ENCODE results near the gene FRMD5. TPM values are rescaled to one million over a fixed set of nuclear protein-coding genes. Genes with fewer than 3 reads are reported as not detected.

Gene FRMD5
- total RNA-seq, 1 experiment from 2014 or later: 3.9 TPM

DNA sequence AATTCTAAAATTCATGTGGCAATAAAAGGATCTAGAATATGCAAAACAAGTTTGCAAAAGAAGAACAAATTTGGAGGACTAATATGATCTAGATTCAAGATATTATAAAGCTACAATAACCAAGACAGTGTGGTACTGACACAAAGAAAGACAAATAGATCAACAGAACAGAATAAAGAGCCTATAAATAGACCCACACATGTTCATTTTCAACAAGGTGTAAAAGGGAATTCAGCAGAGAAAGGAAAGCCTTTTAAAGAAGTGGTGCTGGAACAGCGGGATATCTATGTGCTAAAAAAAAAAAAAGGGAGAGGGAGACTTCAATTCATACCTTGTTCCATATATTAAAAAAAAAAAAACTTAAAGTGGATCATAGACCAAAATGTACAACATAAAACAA lies 219.3 kb downstream of the FRMD5 start:
- DNase-seq: no peak
- no peak overlapping the region for H2BK20ac ChIP-seq (ENCODE audit: low read depth, low read length, poor library complexity, severe bottlenecking)
- no peaks in the 10 kb centered on the region for H4K20me1 ChIP-seq (ENCODE audit: control insufficient read depth, insufficient read depth, insufficient read length)
- no peak overlapping the region for H3K18ac ChIP-seq (ENCODE audit: insufficient read length, low read depth, low read length)
- no peaks in the 10 kb centered on the region for H3K79me1 ChIP-seq (ENCODE audit: insufficient read depth, low read depth, low read length, poor library complexity, severe bottlenecking)
- no peak overlapping the region for H4K91ac ChIP-seq (ENCODE audit: insufficient read length, low read depth, low read length)
- H3K27me3 Mint-ChIP-seq (ENCODE audit: low read depth): no peaks in the 10 kb centered on the region
- H2BK120ac ChIP-seq (ENCODE audit: low read depth, low read length, poor library complexity, severe bottlenecking): no peak overlapping the region
- H3K27ac Mint-ChIP-seq: no peak overlapping the region
- no peaks in the 10 kb centered on the region for H3K79me2 ChIP-seq (ENCODE audit: insufficient read depth, low read length)
- no peak for TF ChIP-seq CTCF (conservative IDR thresholded peaks at IDR 0.05)
- no peak overlapping the region for H2BK15ac ChIP-seq (ENCODE audit: low read depth, low read length)
- no peak overlapping the region for H2BK5ac ChIP-seq (ENCODE audit: insufficient read length, low read length)
- H3K23ac ChIP-seq (ENCODE audit: insufficient read length, low read depth, low read length): no peak overlapping the region
- no peaks in the 10 kb centered on the region for H3K9me3 ChIP-seq (ENCODE audit: control insufficient read depth, low read depth, low read length)
- no peak overlapping the region for H4K8ac ChIP-seq (replicated peaks; ENCODE audit: insufficient read length, low read depth, low read length)
- no peak overlapping the region for H3K14ac ChIP-seq (ENCODE audit: insufficient read depth, low read length)
- H2BK12ac ChIP-seq (ENCODE audit: insufficient read length, low read depth, low read length): no peak overlapping the region
- H3K4ac ChIP-seq (ENCODE audit: low read depth, low read length): no peak overlapping the region
- peaks cover 0 to 5% of the 10 kb centered on the region in 2 experiments; a peak in 2 of 5 replicates for H3K9me3 Mint-ChIP-seq
- H3K27ac ChIP-seq (ENCODE audit: insufficient read length, low read depth, low read length): no peak overlapping the region
- no peak overlapping the region for H2AFZ ChIP-seq (ENCODE audit: low read length)
- H3K4me1 Mint-ChIP-seq: peaks cover 11 to 16% of the 10 kb centered on the region in 2 experiments
- H3K4me3 Mint-ChIP-seq: no peak overlapping the region
- H3K56ac ChIP-seq (ENCODE audit: insufficient read length, low read depth, low read length): no peak overlapping the region
- no peak overlapping the region for H3K4me2 ChIP-seq (ENCODE audit: insufficient read depth, insufficient read length, low read length)
- H2AK5ac ChIP-seq (ENCODE audit: insufficient read length, low read length): no peak overlapping the region
- no peak overlapping the region for H3T11ph ChIP-seq (ENCODE audit: low read length)
- no peaks in the 10 kb centered on the region for H3K27me3 ChIP-seq (ENCODE audit: insufficient read depth, low read length)
- no peaks in the 10 kb centered on the region for H3K4me1 ChIP-seq (ENCODE audit: insufficient read depth, low read length)
- no peak overlapping the region for H4K5ac ChIP-seq (ENCODE audit: insufficient read length, low read depth, low read length)
- no peaks in the 10 kb centered on the region for H3K23me2 ChIP-seq (ENCODE audit: insufficient read length, low read depth, low read length, poor library complexity, severe bottlenecking)
- no CpG with 5 or more reads among the region's 1 CpG for WGBS (ENCODE audit: extremely low coverage, insufficient read length, low lambda C conversion rate)
- H3K9ac ChIP-seq (ENCODE audit: extremely low read depth, insufficient read length, low read length): no peak overlapping the region
- peaks cover 0 to 4% (median 2%) of the 10 kb centered on the region in 3 experiments; a peak in 4 of 7 replicates for H3K36me3 Mint-ChIP-seq (ENCODE audit: insufficient read depth in 1 of 3, low read depth in 3 of 3)
